HG03442 (cell line): ENCODE measurements around the gene FAM20C.

Experiments
- ATAC-seq: cut with Tn5 transposase; IDR thresholded peaks from one replicate; pipeline ENCODE4 v1.9.1; 2021; ENCODE audit warnings: mild to moderate bottlenecking, moderate library complexity; ENCODE audit not compliant: unreplicated experiment

Gene FAM20C

DNA sequence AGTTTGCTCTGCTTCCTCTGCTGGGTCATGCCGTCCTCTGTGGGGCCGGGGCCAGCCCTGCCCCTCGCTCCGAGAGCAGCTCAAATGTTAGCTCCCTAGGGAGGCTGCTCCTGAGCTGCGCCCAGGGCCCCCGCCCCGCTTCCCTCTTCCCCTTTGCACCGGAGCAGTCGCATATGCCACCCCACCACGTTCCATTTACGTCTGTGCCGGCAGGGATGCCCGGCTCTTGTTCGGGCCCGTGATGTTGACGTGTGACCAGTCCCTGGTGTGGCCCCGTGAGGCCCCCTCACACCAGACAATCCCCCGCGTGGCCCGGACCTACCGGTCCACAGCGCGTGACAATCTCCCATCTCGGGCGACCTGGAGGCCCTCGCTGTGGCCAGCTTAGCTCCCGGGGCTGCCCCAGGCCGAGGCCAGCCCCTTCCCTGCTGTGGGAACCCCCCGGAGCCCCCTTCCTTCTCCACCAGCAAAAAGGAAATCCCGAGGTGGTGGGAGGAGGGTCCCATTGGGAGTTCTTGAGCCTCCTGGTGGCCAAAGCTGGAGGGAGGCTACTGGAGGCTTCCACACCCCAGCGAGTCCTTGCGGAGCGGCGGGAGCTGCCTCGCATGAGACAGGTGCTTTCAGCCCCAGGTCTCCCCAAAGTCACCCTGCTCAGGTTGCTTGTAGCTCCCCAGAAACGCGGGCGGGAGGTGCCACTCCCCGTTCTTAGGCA lies 15.2 kb downstream of the FAM20C start:
- no peak for ATAC-seq

GRCh38 chr7:208130-208673 lies 15.8 kb downstream of the FAM20C start:
- ATAC-seq: no peak

DNA sequence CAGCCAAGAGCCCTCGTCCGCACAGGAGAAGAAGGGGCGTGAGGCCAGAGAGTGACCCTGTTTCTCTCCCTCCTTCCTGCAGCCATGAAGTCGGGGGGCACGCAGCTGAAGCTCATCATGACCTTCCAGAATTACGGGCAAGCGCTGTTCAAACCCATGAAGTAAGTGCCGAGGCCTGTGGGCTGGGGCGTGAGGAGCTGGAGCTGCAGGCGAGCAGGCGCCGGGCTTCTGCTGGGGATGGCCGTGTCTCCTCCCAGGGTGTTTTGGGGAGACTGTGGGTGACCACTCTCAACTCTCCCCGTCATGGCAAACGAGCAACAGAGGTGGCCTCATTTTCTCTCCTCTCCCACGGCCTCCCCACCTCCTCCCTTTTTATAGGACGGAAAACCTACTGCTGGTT lies 16.4 kb downstream of the FAM20C start:
- ATAC-seq: no peak

DNA sequence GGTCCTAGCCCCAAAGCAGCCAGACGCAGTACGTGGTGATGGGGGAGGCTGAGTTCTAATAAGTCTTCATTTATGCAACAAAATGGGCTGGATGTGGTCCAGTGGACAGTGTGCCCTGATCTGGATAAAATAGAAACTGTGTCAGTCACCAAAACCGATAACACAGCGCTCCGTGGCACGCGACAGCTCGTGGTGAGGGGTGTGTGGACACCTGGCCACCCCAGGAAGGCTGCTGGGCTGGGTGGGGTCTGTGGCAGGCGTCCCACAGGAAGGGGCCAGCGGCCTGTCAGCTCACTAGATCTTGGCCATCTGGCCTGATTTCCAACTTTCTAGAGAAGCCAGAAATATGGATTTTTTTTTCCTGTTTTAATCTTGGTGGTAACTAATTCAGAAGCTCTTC lies 17.0 kb downstream of the FAM20C start:
- ATAC-seq: no peak

GRCh38 chr7:209906-210305 lies 17.5 kb downstream of the FAM20C start:
- no peak for ATAC-seq

GRCh38 chr7:210401-210925 lies 18.1 kb downstream of the FAM20C start:
- ATAC-seq: no peak

DNA sequence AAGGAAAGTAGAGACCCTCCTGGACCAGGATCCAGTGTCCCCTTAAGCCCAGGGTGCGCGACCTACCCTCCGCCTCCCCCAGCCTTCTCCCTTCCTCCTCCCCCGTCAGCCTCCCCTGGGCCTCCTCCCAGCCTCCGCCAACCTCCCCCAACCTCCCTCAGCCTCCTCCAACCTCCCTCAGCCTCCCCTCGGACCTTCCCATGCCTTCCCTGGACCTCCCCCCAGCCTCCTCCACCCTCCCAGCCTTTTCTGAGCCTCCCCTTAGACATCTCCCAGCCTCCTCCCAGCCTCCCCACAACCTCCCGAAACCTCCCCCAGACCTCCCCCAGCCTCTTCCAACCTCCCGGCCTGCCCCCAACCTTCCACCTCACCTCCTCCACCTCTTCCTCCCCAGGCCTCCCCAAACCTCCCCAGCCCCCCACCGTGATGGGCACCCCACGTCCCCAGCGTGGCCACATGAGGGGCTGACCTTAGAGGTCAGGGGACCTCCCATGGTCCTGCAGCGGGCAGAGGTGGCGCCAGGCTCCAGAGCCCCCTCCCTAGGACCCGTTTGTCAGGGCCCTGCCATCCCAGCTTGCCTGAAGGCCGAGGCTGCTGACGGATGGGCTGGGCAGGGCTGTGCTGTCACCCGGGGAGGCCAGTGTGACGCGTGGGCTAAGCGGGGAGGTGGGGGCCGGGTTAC lies 18.8 kb downstream of the FAM20C start:
- ATAC-seq: no peak

DNA sequence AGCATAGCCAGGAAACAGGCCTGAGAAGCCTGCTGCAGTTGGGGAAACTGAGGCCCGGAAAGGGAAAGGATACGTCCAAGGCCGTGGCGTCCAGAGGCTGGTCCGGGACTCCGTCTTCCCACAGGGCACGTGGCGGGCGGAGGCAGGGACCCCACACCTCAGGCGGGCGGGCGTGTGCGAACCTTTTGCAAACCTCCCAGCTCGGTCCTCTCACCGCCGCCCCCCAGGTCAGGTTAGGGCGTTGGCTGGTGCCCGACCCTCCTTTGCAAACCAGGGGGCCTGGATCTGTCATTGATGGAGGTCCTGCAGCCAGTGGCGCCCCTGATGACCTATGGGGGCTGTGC lies 19.3 kb downstream of the FAM20C start:
- no peak for ATAC-seq

DNA sequence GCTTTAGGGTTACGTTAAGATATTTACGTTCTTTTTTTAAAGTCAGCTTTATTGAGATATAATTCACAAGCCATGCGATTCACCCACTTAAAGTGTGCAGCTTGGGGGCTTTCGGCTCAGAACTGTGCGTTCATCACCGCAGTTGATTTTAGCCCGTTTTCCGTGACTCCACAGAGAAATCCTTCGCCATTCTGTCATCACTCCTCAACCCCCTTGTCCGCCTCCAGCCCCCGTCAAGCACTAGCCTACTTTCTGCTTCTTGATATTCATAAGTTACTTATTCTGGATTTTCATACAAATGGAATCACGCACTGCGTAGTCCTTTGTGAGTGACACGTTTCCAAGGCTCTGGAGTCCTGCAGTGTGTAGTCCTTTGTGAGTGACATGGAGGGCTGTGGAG lies 20.4 kb downstream of the FAM20C start:
- ATAC-seq: no peak

DNA sequence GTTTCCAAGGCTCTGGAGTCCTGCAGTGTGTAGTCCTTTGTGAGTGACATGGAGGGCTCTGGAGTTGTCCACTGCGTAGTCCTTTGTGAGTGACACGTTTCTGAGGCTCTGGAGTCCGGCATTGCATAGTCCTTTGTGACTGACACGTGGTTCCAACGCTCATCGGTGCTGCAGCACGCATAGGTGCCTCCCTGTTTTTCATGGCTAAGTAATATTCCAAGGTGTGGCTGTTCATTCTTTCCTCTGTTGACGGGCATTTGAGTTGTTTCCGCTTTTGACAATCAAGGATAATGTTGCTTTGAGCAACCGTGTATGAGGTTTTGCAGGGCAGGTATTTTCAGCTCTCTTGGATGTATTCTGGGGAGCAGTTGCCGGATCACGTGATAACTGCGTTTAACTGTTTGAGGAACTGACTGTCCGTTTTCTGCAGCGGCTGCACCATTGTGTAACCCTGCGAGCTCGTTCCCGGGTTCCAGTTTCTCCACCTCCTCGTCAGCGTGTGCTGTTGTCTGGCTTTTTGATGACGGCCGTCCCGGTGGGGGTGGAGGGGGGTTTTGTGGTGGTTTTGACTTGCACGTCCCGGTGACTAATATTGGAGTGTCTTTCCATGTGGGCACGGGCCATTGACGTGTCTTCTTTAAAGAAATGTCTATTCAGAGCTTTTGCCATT lies 21.1 kb downstream of the FAM20C start:
- no peak for ATAC-seq

DNA sequence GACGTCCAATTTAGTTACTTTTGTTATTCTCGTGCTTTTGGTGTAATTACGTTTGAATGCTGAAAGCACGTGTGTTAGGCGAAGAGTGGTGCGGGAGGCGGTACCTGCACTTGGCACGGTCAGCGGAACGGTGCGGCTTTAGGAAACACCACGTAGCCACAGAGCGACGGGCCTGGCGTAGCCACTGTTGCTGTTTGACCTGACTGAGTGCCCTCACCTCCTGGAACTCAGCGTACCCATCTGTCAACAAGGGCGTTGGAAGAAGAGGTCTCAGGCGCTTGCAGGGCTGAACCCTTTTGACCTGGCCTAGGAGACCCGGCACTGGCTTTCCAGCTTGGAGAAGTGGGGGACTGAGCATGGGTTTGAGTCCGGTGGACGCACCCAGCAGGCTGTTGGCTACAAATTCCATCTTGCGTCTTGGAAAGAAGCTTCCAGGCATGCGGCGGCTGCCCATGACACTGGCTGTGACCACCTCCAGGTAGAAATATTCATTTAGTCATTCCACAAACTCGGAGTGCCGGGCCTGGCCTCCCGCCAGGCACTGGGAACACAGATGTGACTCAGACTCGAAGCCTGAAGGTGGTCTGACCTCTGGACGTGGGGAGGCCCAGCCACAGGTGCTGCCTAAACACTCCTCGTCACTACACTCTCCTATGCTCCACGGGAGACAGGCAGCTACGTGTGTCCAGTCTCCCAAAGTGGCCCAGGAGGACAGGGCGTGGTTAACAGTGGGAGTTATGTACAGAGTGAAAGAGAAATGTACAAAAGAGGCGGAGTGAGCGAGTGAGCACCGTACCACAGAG lies 22.2 kb downstream of the FAM20C start:
- ATAC-seq: no peak

DNA sequence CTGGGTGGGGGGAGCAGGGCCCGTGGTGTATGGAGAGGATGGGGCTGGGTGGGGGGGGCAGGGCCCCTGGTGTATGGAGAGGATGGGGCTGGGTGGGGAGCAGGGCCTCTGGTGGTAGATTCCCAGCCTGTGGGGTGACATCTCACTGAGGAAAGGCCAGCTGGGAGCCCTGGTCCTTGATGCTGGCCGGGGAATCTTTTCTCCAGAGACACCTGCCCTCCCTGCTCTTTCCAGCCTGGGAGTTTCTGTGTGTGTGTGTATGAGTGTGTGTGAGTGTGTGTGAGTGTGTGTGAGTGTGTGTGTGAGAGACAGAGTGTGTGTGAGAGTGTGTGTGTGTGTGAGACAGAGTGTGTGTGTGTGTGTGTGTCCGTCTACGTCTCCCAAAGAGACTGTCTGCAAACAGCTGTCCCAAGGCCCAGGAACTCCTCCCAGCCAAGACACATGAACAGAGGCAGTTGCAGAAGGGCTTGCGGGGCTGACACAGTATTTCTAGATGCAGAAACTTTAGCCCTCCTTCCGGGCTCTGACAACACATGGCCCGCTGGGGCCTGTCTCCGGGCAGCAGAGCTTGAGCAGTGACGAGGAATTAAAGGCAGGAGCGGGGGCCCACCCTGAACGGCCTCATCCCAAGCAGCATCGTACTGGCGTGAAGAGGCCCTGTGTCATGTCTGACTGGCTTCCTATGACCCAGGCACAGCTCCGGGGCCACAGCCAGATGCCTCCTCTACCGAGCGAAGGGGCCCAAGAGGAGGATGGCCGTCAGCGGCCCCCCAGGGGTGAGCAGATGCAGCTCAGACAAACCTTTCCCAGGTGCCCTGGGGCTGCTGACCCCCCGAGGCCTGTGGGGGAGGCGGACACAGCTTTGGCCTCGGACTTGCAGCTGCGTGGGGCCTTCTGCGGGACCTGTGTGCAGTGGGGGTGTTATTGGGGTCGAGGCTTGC lies 24.3 kb downstream of the FAM20C start:
- no peak for ATAC-seq

DNA sequence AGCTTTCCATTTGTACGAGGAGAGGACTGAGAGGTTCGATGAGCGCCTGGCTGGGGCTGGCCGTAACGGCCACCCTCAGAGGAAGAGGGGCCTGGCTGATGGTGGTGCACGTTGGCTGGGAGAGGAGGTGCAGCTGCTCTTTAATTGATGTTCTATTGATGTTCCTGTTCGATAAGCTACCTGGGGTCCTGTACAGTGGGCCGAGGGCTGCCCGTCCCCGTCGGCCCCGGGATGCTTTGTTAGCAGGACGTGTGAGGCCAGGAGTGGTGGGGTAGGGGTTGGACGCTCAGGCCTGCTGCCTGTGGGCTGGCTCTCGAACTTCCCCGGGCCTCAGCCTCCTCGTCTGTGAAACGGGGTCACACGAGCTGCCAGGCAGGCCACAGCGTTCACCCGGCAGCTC lies 25.4 kb downstream of the FAM20C start:
- ATAC-seq: no peak

DNA sequence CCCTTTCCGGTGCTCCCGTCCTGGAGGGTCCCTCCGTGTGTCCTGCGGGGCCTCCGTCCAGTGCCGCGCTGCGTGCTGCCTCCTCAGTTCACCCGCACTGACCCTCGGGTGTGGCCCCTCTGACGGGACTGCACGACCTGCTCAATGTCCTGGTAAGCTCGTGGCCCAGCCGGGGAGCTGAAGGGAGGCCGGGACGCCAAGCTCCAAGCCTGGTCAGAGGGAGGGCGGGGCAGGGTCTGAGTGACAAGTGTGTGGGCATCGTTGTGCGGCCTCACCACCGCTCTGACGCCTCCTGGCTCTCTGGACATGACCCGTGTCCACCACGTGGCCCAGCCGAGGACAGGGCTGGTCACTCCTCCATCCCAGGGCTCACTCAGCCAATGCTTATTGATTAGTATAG lies 25.9 kb downstream of the FAM20C start:
- no peak for ATAC-seq

DNA sequence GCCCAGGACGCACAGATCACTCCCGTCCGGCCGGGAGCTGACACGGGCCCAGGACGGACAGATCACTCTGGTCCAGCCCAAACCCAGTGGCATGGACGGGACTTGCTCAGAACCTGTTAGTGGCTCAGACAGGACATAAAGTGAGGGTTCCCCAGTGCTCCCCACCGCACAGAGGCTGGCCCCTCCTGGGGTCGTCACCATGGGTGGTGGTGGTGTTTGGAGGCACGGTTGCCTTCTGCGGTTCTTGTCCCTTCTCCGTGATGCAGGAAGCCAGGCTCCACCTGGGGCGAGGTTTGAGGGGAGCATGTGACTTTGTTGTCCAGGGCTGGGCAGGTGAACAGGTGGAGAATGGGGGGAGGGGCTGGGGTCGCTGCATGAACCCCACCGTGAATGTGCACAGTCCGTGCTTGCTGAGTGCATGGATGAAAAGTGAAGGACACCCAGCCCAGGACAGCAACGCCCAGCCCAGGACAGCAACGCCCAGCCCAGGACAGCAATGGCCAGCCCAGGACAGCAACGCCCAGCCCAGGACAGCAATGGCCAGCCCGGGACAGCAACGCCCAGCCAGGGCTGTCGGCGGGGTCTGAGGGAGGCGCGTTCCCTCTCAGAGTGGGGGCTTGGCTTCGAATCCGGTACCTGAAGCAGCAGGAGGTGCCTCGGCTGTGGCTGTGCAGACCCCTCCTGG lies 26.7 kb downstream of the FAM20C start:
- no peak for ATAC-seq

DNA sequence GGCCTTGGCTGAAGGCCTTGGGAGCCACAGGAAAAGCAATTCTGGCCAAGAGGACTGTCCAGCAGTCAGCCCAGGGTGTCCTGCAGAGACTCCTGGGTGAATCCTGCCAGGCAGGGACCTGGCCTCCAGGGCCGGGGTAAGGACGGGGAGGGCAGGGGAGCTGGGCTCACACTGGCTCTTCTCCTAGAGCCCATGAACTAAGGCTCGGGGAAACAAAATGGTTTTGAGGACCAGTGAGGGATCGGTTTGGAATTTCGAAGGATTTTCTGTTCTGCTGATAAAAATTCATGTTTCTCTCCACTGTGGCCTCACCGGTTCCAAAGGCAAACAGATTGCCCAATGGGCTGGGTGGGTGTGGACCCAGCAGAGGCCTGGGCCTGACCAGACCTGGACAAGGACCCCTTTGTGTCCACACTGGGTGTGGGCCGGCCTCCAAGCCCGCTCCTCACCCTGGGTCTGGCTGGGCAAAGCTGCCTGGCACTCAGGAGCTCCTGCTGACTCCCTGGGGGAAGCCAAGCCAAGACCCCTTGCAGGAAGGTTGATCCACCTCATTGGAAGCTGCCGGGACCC lies 27.3 kb downstream of the FAM20C start:
- no peak for ATAC-seq

- ATAC-seq: no peak
These were observed 27.9 kb downstream of the FAM20C start for GRCh38 chr7:220151-220841.

GRCh38 chr7:221978-222715 lies 29.8 kb downstream of the FAM20C start:
- no peak for ATAC-seq
